ENCODE data around the gene TMEM161A.

The TMEM161A gene

DNA sequence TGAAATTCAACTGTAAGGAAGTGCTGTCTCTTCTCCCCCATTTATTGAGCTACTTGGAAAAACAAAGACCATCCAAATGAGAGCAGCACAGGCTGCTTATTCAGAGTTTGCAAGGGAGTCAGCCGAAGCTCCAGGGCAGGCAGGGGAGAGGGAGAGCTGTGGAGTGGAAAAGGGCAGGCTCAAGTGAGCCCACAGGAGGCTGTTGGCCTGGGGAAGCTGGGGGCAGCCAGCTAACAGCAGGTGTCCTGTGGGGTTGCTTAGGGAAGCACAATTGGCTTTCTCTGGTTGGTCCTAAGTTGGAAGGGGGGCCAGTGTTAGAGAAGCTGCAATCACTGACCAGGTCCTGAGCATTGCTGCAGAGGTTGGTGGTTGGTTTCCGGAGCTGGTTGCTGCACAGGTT lies 50.6 kb downstream of the TMEM161A start:
- peaks cover 9% of the 10 kb centered on the region for H3K4me1 Mint-ChIP-seq
- no peaks in the 10 kb centered on the region for H3K9me3 Mint-ChIP-seq
- no peak for TF ChIP-seq CTCF (IDR thresholded peaks at IDR 0.05; ENCODE audit: unreplicated experiment in 3 of 3)
- no peaks in the 10 kb centered on the region for H3K36me3 Mint-ChIP-seq (ENCODE audit: low read depth)
- H3K4me3 Mint-ChIP-seq: no peak overlapping the region
- H3K27ac Mint-ChIP-seq: peak overlapping the region in 2 of 3 experiments; percentile 13 to 54
- H3K27me3 Mint-ChIP-seq (ENCODE audit: low read depth): no peaks in the 10 kb centered on the region

GRCh38 chr19:19083413-19084178 lies 54.7 kb downstream of the TMEM161A start:
- Mint-ChIP-seq H3K4me1 (peaks cover 11% of the 10 kb centered on the region), H3K9me3 (no peaks in the 10 kb centered on the region), H3K27me3 (ENCODE audit: low read depth) (no peaks in the 10 kb centered on the region), H3K27ac (no peak overlapping the region), H3K4me3 (no peak overlapping the region), H3K36me3 (ENCODE audit: low read depth) (no peaks in the 10 kb centered on the region)
- TF ChIP-seq CTCF (IDR thresholded peaks at IDR 0.05; ENCODE audit: unreplicated experiment in 3 of 3): no peak

- no peak for TF ChIP-seq CTCF (IDR thresholded peaks at IDR 0.05; ENCODE audit: unreplicated experiment in 3 of 3)
- Mint-ChIP-seq H3K4me1 (peaks cover 7% of the 10 kb centered on the region), H3K4me3 (no peak overlapping the region), H3K27me3 (ENCODE audit: low read depth) (no peaks in the 10 kb centered on the region), H3K36me3 (ENCODE audit: low read depth) (peaks cover 3% of the 10 kb centered on the region), H3K27ac (no peak overlapping the region), H3K9me3 (no peaks in the 10 kb centered on the region)
Observed at GRCh38 chr19:19081642-19082151, 56.6 kb downstream of the TMEM161A start.

DNA sequence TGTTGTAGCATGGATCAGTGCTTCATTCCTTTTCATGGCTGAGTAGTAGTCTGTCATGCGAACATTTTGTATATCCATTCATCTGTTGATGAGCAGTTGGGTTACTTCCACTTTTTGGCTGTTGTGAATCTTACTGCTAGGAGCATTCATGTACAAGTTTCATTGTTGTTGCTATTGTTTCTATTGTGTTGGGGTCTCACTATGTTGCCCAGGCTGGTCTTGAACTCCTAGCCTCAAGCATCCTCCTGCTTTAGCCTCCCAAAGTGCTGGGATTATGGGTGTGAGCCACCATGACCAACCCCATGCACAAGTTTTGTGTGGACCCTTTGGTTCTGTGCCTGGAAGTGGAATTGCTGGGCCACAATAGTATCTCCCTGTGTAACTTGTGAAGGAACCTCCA lies 58.7 kb downstream of the TMEM161A start:
- no peaks in the 10 kb centered on the region for H3K27me3 Mint-ChIP-seq (ENCODE audit: low read depth)
- H3K27ac Mint-ChIP-seq: no peak overlapping the region
- no peak for TF ChIP-seq CTCF (IDR thresholded peaks at IDR 0.05; ENCODE audit: unreplicated experiment in 3 of 3)
- no peaks in the 10 kb centered on the region for H3K9me3 Mint-ChIP-seq
- H3K4me3 Mint-ChIP-seq: no peak overlapping the region
- H3K36me3 Mint-ChIP-seq (ENCODE audit: low read depth): peaks cover 3% of the 10 kb centered on the region
- peaks cover 7% of the 10 kb centered on the region for H3K4me1 Mint-ChIP-seq

DNA sequence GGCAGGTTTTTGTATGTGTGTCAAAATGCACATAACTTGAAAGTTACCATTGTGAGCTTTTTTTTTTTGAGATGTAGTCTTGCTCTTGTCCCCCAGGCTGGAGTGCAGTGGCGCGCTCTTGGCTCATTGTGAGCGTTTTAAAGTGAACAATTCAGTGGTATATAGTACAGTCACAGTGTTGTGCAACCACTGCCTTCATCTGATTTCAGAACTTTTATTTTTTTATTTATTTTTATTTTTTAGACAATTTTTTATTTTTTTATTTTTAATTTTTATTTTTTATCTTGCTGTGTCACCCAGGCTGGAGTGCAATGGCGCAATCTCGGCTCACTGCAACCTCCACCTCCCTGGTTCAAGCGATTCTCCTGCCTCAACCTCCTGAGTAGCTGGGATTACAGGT lies 59.5 kb downstream of the TMEM161A start:
- Mint-ChIP-seq H3K4me1 (peaks cover 7% of the 10 kb centered on the region), H3K27ac (no peak overlapping the region), H3K36me3 (ENCODE audit: low read depth) (peaks cover 3% of the 10 kb centered on the region), H3K4me3 (no peak overlapping the region), H3K27me3 (ENCODE audit: low read depth) (no peaks in the 10 kb centered on the region), H3K9me3 (no peaks in the 10 kb centered on the region)
- TF ChIP-seq CTCF (IDR thresholded peaks at IDR 0.05; ENCODE audit: unreplicated experiment in 3 of 3): no peak

DNA sequence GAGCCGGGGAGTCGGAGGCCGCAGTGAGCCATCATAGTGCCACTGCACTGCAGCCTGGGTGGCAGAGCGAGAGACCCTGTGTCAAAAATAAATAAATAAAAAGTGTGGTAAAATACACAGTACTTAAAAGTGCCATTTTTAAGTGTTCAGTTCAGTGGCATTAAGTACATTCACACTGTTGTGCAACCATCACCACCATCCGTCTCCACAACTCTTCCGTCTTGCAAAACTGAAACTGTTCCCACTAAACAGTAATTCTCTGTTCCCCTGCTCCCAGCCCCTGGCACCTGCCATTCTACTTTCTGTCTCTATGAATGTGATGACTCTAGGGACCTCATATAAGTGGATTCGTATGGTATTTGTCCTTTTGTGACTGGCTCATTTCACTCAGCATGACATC lies 61.2 kb downstream of the TMEM161A start:
- no peak for TF ChIP-seq CTCF (IDR thresholded peaks at IDR 0.05; ENCODE audit: unreplicated experiment in 3 of 3)
- no peaks in the 10 kb centered on the region for H3K27me3 Mint-ChIP-seq (ENCODE audit: low read depth)
- peaks cover 4% of the 10 kb centered on the region for H3K4me1 Mint-ChIP-seq
- H3K9me3 Mint-ChIP-seq: no peaks in the 10 kb centered on the region
- H3K4me3 Mint-ChIP-seq: no peak overlapping the region
- H3K27ac Mint-ChIP-seq: no peak overlapping the region
- peaks cover 3% of the 10 kb centered on the region for H3K36me3 Mint-ChIP-seq (ENCODE audit: low read depth)
